Endothelial cell of umbilical vein (primary cell): Measurements from ENCODE around the gene REEP3. TPM values are rescaled to one million over a fixed set of nuclear protein-coding genes. Genes with fewer than 3 reads are reported as not detected.

ENCODE experiments used
- BruUV-seq: library from RNA; stranded (reverse); fragments of 400-500 nt; replicated peaks from 2 replicates; lab custom pipeline; 2021; lab: Mats Ljungman, UMichigan
- CTCF ChIA-PET: fragments of 300-600, 350-600 bp; sonication (Branson Sonifier 250); formaldehyde crosslinking; loops from one replicate; lab custom pipeline; 2021; ENCODE audit warnings: antibody characterized with exemption, inconsistent platforms; lab: Charles Lee
- POLR2A ChIA-PET: fragments of 300-600, 350-600 bp; sonication (Branson Sonifier 250); formaldehyde crosslinking; loops from one replicate; lab custom pipeline; 2021; ENCODE audit warnings: antibody characterized with exemption, inconsistent platforms; lab: Charles Lee
- DNase-seq: peaks from one replicate; pipeline ENCODE4 v3.0.0-alpha.2; 2011; ENCODE audit warnings: low read depth, low spot score
- FAIRE-seq: peaks from 2 replicates; lab custom pipeline; 2011; peaks lifted over from hg19 to GRCh38; lab: Jason Lieb, UNC
- H2AFZ ChIP-seq: 2 replicates; pipeline ENCODE4 v1.6.0; 2012; ENCODE audit warnings: low read depth, low read length, control low read depth, inconsistent platforms
- H3K27ac ChIP-seq: 2 replicates; pipeline ENCODE4 v1.5.1; 2011; ENCODE audit warnings: low read depth, mild to moderate bottlenecking, control low read depth, low read length, moderate library complexity; ENCODE audit not compliant: insufficient read depth
- H3K27me3 ChIP-seq, 2 experiments: 2 replicates each; pipeline versions ENCODE4 v1.6.0 to v1.6.1; 2011; ENCODE audit warnings: low read length in 2 of 2, mixed read lengths in 1 of 2; ENCODE audit not compliant: control insufficient read depth in 2 of 2, insufficient read depth in 2 of 2
- H3K36me3 ChIP-seq, 2 experiments: 2 replicates in 1 of 2; 3 replicates in 1 of 2; pipeline ENCODE4 v1.5.1; 2011; ENCODE audit warnings: low read length in 2 of 2, mild to moderate bottlenecking in 1 of 2, moderate library complexity in 1 of 2; ENCODE audit not compliant: control insufficient read depth in 2 of 2, insufficient read depth in 2 of 2; ENCODE audit errors: extremely low read depth in 1 of 2
- H3K4me1 ChIP-seq: 3 replicates; pipeline ENCODE4 v1.5.1; 2011; ENCODE audit warnings: mild to moderate bottlenecking, low read length; ENCODE audit not compliant: control insufficient read depth, insufficient read depth; ENCODE audit errors: extremely low read depth
- H3K4me2 ChIP-seq: 2 replicates; pipeline ENCODE4 v1.6.1; 2011; ENCODE audit warnings: low read length, control low read depth, mixed read lengths; ENCODE audit not compliant: insufficient read depth
- H3K4me3 ChIP-seq, 3 experiments: fragments of 200-600 bp in 1 of 3; sonication (generic), shearing (Covaris generic) in 1 of 3; replicated peaks in 1 of 3; 2 replicates each; pipeline ENCODE4 v1.5.1; 2011 to 2016; ENCODE audit warnings: control low read depth in 3 of 3, low read length in 3 of 3, mild to moderate bottlenecking in 2 of 3, inconsistent platforms in 1 of 3, low read depth in 1 of 3, moderate library complexity in 1 of 3; ENCODE audit not compliant: insufficient read depth in 1 of 3
- H3K79me2 ChIP-seq: 2 replicates; pipeline ENCODE4 v1.6.0; 2012; ENCODE audit warnings: low read length, inconsistent platforms; ENCODE audit not compliant: control insufficient read depth, insufficient read depth
- H3K9ac ChIP-seq: replicated peaks from 2 replicates; pipeline ENCODE3; 2011; ENCODE audit warnings: low read length, control low read depth; ENCODE audit not compliant: insufficient read depth; ENCODE audit errors: extremely low read depth
- H3K9me1 ChIP-seq: replicated peaks from 3 replicates; pipeline ENCODE4 v1.6.0; 2011; ENCODE audit warnings: mild to moderate bottlenecking, low read length; ENCODE audit not compliant: control insufficient read depth, insufficient read depth; ENCODE audit errors: extremely low read depth
- H3K9me3 ChIP-seq: replicated peaks from 2 replicates; pipeline ENCODE4 v1.5.1; 2012; ENCODE audit warnings: low read length, inconsistent platforms; ENCODE audit not compliant: control insufficient read depth, insufficient read depth
- H4K20me1 ChIP-seq: replicated peaks from 2 replicates; pipeline ENCODE3; 2011; ENCODE audit warnings: mild to moderate bottlenecking, low read length; ENCODE audit not compliant: control insufficient read depth, insufficient read depth; ENCODE audit errors: extremely low read depth
- CTCF ChIP-seq, 2 donors: IDR thresholded peaks; 1 replicate in 1 of 2; 2 replicates in 1 of 2; pipeline ENCODE4 v1.5.1; 2011; ENCODE audit warnings: low read length in 2 of 2, mild to moderate bottlenecking in 2 of 2, moderate library complexity in 2 of 2, control low read depth in 1 of 2, inconsistent platforms in 1 of 2, low read depth in 1 of 2; ENCODE audit not compliant: insufficient read depth in 1 of 2; ENCODE audit errors: extremely low read depth in 1 of 2
- EZH2 ChIP-seq: IDR thresholded peaks from 2 replicates; pipeline ENCODE4 v1.6.1; 2012; ENCODE audit warnings: borderline replicate concordance, low read depth, mild to moderate bottlenecking, moderate library complexity, low read length, inconsistent platforms; ENCODE audit not compliant: severe bottlenecking
- FOS ChIP-seq: IDR thresholded peaks from 2 replicates; pipeline ENCODE4 v1.6.1; 2011; ENCODE audit warnings: mild to moderate bottlenecking, low read length, moderate library complexity, borderline replicate concordance; ENCODE audit not compliant: insufficient read depth
- GATA2 ChIP-seq: IDR thresholded peaks from 2 replicates; pipeline ENCODE4 v1.7.0; 2011; ENCODE audit warnings: low read depth, mild to moderate bottlenecking, moderate library complexity, mixed read lengths, low read length; ENCODE audit not compliant: insufficient read length, insufficient read depth
- JUN ChIP-seq: IDR thresholded peaks from 2 replicates; pipeline ENCODE4 v1.6.1; 2011; ENCODE audit warnings: borderline replicate concordance, low read depth; ENCODE audit not compliant: insufficient read length, insufficient read depth
- MAX ChIP-seq: IDR thresholded peaks from 2 replicates; pipeline ENCODE4 v1.6.1; 2011; ENCODE audit not compliant: insufficient read depth, insufficient read length
- MYC ChIP-seq: IDR thresholded peaks from one replicate; pipeline ENCODE4 v1.6.1; 2011; ENCODE audit warnings: mild to moderate bottlenecking, low read depth, low read length
- POLR2A ChIP-seq: IDR thresholded peaks from 2 replicates; pipeline ENCODE4 v1.6.1; 2012; ENCODE audit warnings: low read depth, mild to moderate bottlenecking, control low read depth, low read length
- POLR2AphosphoS5 ChIP-seq: IDR thresholded peaks from 2 replicates; pipeline ENCODE4 v1.6.1; 2012; ENCODE audit warnings: low read depth, mild to moderate bottlenecking, control low read depth, low read length, moderate library complexity; ENCODE audit not compliant: insufficient read depth
- dilution Hi-C: fragments of 300-500 bp; cut with MboI; formaldehyde crosslinking; loops from one replicate; pipeline ENCODE4 v1.15.0; 2019; ENCODE audit warnings: low sequenced_read_pairs; ENCODE audit not compliant: extremely low pct_ligation_motif_present
- intact Hi-C: fragments of 100-400 bp; cut with micrococcal nuclease; formaldehyde crosslinking; loops from one replicate; pipeline ENCODE4 v1.10.0; 2022
- polyA plus RNA-seq, 4 experiments: library from polyadenylated mRNA; depleted of rRNA in 3 of 4; stranded (reverse) in 3 of 4; unstranded in 1 of 4; fragments of >200 nt; gene quantifications; 2 replicates each; pipeline versions ENCODE4 v1.2.1 to v1.2.3, GENCODE V29; 2011 to 2012; ENCODE audit warnings: missing spikeins in 1 of 4
- total RNA-seq: library from RNA; stranded (reverse); gene quantifications from 2 replicates; pipeline ENCODE4 v1.2.3, GENCODE V29; 2021

The REEP3 gene
- total and polyA plus RNA-seq, 2 donors (not counting 3 experiments of a cell fraction or from before 2014, with no cell fraction given), result 12.3 to 48.3 TPM

- no peaks in the 10 kb centered on the region for H4K20me1 ChIP-seq
- TF ChIP-seq GATA2 (no peak), CTCF (IDR thresholded peaks at IDR 0.05; ENCODE audit: extremely low read depth in 1 of 2, insufficient read depth in 1 of 2, low read depth in 1 of 2, low read length in 2 of 2) (no peak), JUN (no peak), POLR2A (no peak), EZH2 (no peak), MAX (no peak), POLR2AphosphoS5 (no peak), FOS (no peak), MYC (no peak)
- FAIRE-seq (no peak), DNase-seq (no peak)
- CTCF ChIA-PET, result interaction anchor here (0.6 to 1.5 kb wide), 2 partner anchors 33 to 263 kb away, joined by 3 read pairs; no protein-coding TSS in a partner anchor
- no TSS peak for BruUV-seq
- no peak overlapping the region for H3K9ac ChIP-seq
- no peak overlapping the region for H3K4me2 ChIP-seq
- H3K27me3 ChIP-seq, result no peaks in the 10 kb centered on the region
- H3K27ac ChIP-seq, result no peak overlapping the region
- H2AFZ ChIP-seq, result no peak overlapping the region
- no peaks in the 10 kb centered on the region for H3K9me3 ChIP-seq
- intact Hi-C loops, result no loop called here
- H3K36me3 ChIP-seq, result peaks cover 0 to 3% of the 10 kb centered on the region in 2 experiments
- POLR2A ChIA-PET, result no interaction called here
- peaks cover 4% of the 10 kb centered on the region for H3K4me1 ChIP-seq
- H3K79me2 ChIP-seq, result peaks cover 5% of the 10 kb centered on the region
- H3K9me1 ChIP-seq, result no peaks in the 10 kb centered on the region
- dilution Hi-C loops, result no loop called here
- H3K4me3 ChIP-seq, result no peak overlapping the region
Observed at GRCh38 chr10:63595072-63595471, 73.9 kb downstream of the REEP3 start.
